Activated T-cell treated with anti-CD3 and anti-CD28 coated beads, Interleukin-2, amount 50 U/mL, for 4 hours (primary cell): ENCODE data around the gene GRM1. TPM values are rescaled to one million over a fixed set of nuclear protein-coding genes. Genes with fewer than 3 reads are reported as not detected.

Experiments
- ATAC-seq, 2 donors: fragments of 200-7000 bp; cut with Tn5 transposase; one replicate each; pipeline ENCODE4 v1.10.0; 2021
- DNase-seq: peaks from one replicate; pipeline ENCODE4 v3.0.0-alpha.2; 2020
- H3K27me3 Mint-ChIP-seq: one replicate; pipeline ENCODE4 v1.8.0; 2021; ENCODE audit warnings: low read depth, mixed read lengths
- H3K36me3 Mint-ChIP-seq: one replicate; pipeline ENCODE4 v1.8.0; 2022; ENCODE audit warnings: mixed read lengths; ENCODE audit not compliant: insufficient read depth
- H3K4me1 Mint-ChIP-seq: one replicate; pipeline ENCODE4 v1.8.0; 2021; ENCODE audit warnings: low read depth, mixed read lengths
- H3K4me3 Mint-ChIP-seq: one replicate; pipeline ENCODE4 v1.8.0; 2021; ENCODE audit warnings: mild to moderate bottlenecking, moderate library complexity, mixed read lengths
- H3K9me3 Mint-ChIP-seq: one replicate; pipeline ENCODE4 v1.8.0; 2021; ENCODE audit warnings: mixed read lengths
- total RNA-seq, 3 donors: library from RNA; stranded (reverse); gene quantifications; one replicate each; pipeline ENCODE4 v1.2.1, GENCODE V29; 2021

GRM1 gene
- total RNA-seq: not detected

- H3K27me3 Mint-ChIP-seq: peaks cover 51% of the 10 kb centered on the region
- no peak for DNase-seq
- no peak within 1 kb of the TSS for H3K4me3 Mint-ChIP-seq
These were observed at the start of gene GRM1 for GRCh38 chr6:146028851-146029572. GRM1 (plus strand) TSS chr6:146029062; CDS start chr6:146029518, 456 bp downstream.

GRCh38 chr6:146009338-146009737 is 19.5 kb upstream of the GRM1 start:
- no peaks in the 10 kb centered on the region for H3K36me3 Mint-ChIP-seq
- DNase-seq (no peak), ATAC-seq (no peak)
- peaks cover 24% of the 10 kb centered on the region for H3K9me3 Mint-ChIP-seq
- H3K4me3 Mint-ChIP-seq: no peak overlapping the region
- H3K27me3 Mint-ChIP-seq: peaks cover 2% of the 10 kb centered on the region
- H3K4me1 Mint-ChIP-seq: no peaks in the 10 kb centered on the region

More at GRCh38 chr6:146028851-146029572, at the start of gene GRM1:
- no peaks in the 10 kb centered on the region for H3K36me3 Mint-ChIP-seq
- H3K4me1 Mint-ChIP-seq: peaks cover 2% of the 10 kb centered on the region
- no peak for ATAC-seq
- peaks cover 4% of the 10 kb centered on the region for H3K9me3 Mint-ChIP-seq

DNA sequence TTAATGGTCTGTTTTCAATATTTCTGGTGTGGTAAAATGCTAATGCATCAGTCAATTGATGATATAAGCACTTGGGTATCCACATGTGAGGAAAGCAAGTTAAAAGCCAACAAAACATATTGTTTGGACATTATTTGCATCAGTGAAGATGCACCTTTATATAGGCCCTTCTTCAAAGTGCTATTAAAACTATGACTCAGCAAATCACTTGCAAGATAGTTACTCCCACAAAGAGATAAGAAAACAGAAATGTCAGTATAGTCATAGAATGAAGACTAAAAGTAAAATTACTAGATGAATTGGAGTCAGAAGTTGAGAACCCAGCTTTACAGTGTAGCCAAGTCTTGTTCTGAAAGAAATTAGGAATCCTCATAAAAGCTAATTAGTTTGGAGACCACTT is 14.6 kb upstream of the GRM1 start:
- Mint-ChIP-seq H3K4me1 (no peaks in the 10 kb centered on the region), H3K27me3 (peaks cover 9% of the 10 kb centered on the region), H3K36me3 (no peaks in the 10 kb centered on the region), H3K4me3 (no peak overlapping the region), H3K9me3 (peaks cover 14% of the 10 kb centered on the region)
- ATAC-seq (no peak), DNase-seq (no peak)

- no peaks in the 10 kb centered on the region for H3K4me1 Mint-ChIP-seq
- H3K9me3 Mint-ChIP-seq: peaks cover under 1% of the 10 kb centered on the region
- no peaks in the 10 kb centered on the region for H3K36me3 Mint-ChIP-seq
- DNase-seq: no peak
- H3K27me3 Mint-ChIP-seq: peaks cover 10% of the 10 kb centered on the region
- no peak overlapping the region for H3K4me3 Mint-ChIP-seq
- no peak for ATAC-seq
These were observed 11.2 kb upstream of the GRM1 start for GRCh38 chr6:146017672-146018071.

DNA sequence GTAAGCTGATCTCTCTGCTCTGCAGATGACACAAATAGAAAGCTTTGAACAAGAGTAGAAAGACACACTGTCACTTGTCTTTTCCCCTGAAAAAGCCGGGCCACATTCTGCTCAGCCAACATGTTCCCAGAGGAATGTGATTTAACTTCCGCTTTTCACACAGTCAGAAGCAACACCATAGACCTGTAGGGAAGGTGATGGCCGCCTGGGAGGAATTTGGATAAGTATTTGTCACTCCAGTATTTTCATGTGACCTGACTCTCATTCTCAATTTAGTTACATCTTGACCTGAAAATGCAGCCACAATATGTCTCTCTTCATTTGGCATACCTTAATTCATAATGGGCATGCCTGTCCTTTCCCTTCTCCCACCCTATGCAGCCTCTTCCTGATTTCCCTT is 2.0 kb upstream of the GRM1 start:
- Mint-ChIP-seq H3K9me3 (peaks cover 8% of the 10 kb centered on the region), H3K4me1 (peaks cover 2% of the 10 kb centered on the region), H3K27me3 (peaks cover 53% of the 10 kb centered on the region), H3K36me3 (no peaks in the 10 kb centered on the region), H3K4me3 (no peak overlapping the region)
- DNase-seq (no peak), ATAC-seq (no peak)

DNA sequence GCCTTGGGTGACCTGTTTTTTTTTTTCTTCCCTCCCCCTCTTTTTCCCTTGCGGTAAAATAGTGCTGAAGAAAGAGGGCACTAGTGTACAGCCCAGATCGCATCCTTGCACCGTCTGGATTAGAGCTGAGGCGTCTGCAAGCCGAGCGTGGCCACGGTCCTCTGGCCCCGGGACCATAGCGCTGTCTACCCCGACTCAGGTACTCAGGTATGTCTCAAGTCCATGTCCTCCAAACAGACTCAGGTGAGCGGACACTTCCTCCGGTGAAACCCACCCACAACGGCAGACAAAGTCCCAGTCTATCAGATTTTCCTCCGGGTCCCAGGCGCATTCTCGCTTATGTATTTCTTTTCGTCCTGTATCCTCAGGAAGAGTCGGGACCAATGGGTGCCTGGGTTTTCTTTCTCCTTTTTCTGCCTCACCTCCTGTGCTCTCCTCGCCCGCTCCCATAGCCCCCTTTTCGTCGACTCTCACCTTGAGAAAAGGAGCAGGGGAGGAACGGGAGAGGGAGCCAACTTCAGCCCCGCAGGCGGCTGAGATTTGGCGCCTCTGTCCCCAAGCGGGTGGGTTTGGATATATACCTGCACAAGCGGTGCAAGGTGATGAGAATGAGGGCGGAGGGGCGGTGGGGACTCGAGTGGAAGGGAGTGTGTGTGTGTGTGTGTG is 1.1 kb upstream of the GRM1 start:
- ATAC-seq (no peak), DNase-seq (no peak)
- Mint-ChIP-seq H3K4me1 (peaks cover 2% of the 10 kb centered on the region), H3K36me3 (no peaks in the 10 kb centered on the region), H3K27me3 (peaks cover 57% of the 10 kb centered on the region), H3K4me3 (no peak overlapping the region), H3K9me3 (peaks cover 8% of the 10 kb centered on the region)

DNA sequence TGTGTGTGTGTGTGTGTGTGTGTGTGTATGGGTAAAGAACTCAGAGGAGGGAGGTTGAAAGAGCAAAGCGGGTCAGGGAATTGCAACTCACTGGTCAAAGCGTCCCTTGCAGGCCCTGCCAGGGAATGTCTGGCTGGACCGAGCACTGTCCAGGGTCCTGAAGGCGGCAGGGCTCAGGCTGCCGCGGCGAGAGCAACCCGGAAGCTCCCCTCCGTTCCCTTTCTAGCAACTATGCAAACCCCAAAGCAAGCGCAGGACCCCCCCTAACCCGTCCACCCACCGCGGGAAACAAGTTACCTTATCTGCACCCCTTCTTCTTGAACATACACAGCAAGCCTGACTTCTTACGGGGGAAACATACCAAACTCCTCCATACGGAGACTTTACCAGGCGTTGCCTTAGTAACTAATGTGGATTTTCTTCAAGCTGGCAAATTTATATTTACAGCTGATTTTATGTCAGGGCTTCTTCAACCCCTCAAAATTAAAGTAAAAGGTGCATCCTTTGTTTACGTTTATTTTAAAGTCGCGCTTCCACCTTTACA is 538 bp upstream of the GRM1 start:
- H3K4me1 Mint-ChIP-seq: peaks cover 2% of the 10 kb centered on the region
- peaks cover 4% of the 10 kb centered on the region for H3K9me3 Mint-ChIP-seq
- peaks cover 51% of the 10 kb centered on the region for H3K27me3 Mint-ChIP-seq
- H3K4me3 Mint-ChIP-seq: no peak overlapping the region
- no peak for ATAC-seq
- peak; percentile 8 for DNase-seq
- no peaks in the 10 kb centered on the region for H3K36me3 Mint-ChIP-seq

GRCh38 chr6:146029573-146030184 is 817 bp downstream of the GRM1 start:
- Mint-ChIP-seq H3K4me1 (peaks cover 2% of the 10 kb centered on the region), H3K36me3 (no peaks in the 10 kb centered on the region), H3K9me3 (peaks cover 4% of the 10 kb centered on the region), H3K4me3 (no peak overlapping the region), H3K27me3 (peaks cover 53% of the 10 kb centered on the region)
- DNase-seq (no peak), ATAC-seq (no peak)

DNA sequence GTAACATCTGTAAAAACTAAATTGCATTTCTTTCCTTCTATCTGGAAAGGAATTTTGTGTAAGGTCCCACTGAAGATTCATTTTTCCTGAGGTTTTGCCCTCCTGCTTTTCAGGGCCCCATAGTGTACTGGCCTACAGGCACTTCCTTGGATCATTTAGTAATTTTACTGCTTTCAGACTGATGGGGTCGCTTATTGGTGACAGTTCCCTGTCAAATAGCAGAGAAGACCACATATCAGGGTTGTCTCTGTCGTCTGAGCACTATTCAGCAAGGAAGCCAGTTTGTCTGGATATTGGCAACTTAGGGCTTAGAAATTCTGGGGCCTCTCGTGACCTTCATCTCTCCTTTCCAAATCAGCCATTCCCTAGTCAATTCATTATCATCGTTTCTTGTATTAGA is 3.5 kb downstream of the GRM1 start:
- no peaks in the 10 kb centered on the region for H3K9me3 Mint-ChIP-seq
- ATAC-seq (no peak), DNase-seq (no peak)
- peaks cover 2% of the 10 kb centered on the region for H3K4me1 Mint-ChIP-seq
- H3K27me3 Mint-ChIP-seq: peaks cover 39% of the 10 kb centered on the region
- no peaks in the 10 kb centered on the region for H3K36me3 Mint-ChIP-seq
- H3K4me3 Mint-ChIP-seq: no peak overlapping the region

- Mint-ChIP-seq H3K27me3 (no peaks in the 10 kb centered on the region), H3K9me3 (peaks cover 36% of the 10 kb centered on the region), H3K36me3 (no peaks in the 10 kb centered on the region), H3K4me3 (no peak overlapping the region), H3K4me1 (no peaks in the 10 kb centered on the region)
- ATAC-seq: no peak
- DNase-seq: no peak
These were observed 11.5 kb downstream of the GRM1 start for GRCh38 chr6:146040360-146040759.

GRCh38 chr6:146041282-146041681 is 12.4 kb downstream of the GRM1 start:
- Mint-ChIP-seq H3K4me3 (no peak overlapping the region), H3K9me3 (peaks cover 36% of the 10 kb centered on the region), H3K27me3 (no peaks in the 10 kb centered on the region), H3K36me3 (no peaks in the 10 kb centered on the region), H3K4me1 (no peaks in the 10 kb centered on the region)
- ATAC-seq (no peak), DNase-seq (no peak)

DNA sequence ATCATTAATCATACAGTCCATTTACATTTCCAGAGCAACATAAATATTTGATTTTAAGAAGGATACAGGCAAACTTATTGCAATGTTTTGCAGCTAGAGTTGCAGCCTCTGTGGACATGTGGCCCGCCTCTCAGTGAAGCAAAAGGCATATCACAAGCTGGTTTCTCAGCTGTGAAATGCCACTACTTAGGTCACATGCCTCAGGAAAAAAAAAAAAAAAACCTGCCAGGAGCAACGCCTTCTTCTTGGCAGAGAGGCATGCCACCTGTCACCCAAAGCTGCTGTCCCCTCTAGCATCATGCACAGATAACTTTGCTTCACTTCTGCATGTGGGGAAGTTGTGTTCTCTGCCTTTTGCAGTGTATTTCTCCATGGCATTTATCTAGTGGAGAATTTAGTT is 18.5 kb downstream of the GRM1 start:
- no peak for DNase-seq
- no peaks in the 10 kb centered on the region for H3K36me3 Mint-ChIP-seq
- H3K9me3 Mint-ChIP-seq: no peaks in the 10 kb centered on the region
- H3K27me3 Mint-ChIP-seq: peaks cover 3% of the 10 kb centered on the region
- no peak for ATAC-seq
- H3K4me3 Mint-ChIP-seq: no peak overlapping the region
- no peaks in the 10 kb centered on the region for H3K4me1 Mint-ChIP-seq

- peaks cover 9% of the 10 kb centered on the region for H3K27me3 Mint-ChIP-seq
- no peaks in the 10 kb centered on the region for H3K4me1 Mint-ChIP-seq
- DNase-seq (no peak), ATAC-seq (no peak)
- H3K9me3 Mint-ChIP-seq: no peaks in the 10 kb centered on the region
- no peaks in the 10 kb centered on the region for H3K36me3 Mint-ChIP-seq
- no peak overlapping the region for H3K4me3 Mint-ChIP-seq
These were observed 21.3 kb downstream of the GRM1 start for GRCh38 chr6:146050168-146050567.

GRCh38 chr6:146056506-146056905 is 27.6 kb downstream of the GRM1 start:
- H3K4me3 Mint-ChIP-seq: no peak overlapping the region
- ATAC-seq (no peak), DNase-seq (no peak)
- H3K27me3 Mint-ChIP-seq: peaks cover 6% of the 10 kb centered on the region
- H3K9me3 Mint-ChIP-seq: no peaks in the 10 kb centered on the region
- H3K36me3 Mint-ChIP-seq: no peaks in the 10 kb centered on the region
- H3K4me1 Mint-ChIP-seq: no peaks in the 10 kb centered on the region
